ENCODE measurements around the gene EGFLAM.

Gene EGFLAM

DNA sequence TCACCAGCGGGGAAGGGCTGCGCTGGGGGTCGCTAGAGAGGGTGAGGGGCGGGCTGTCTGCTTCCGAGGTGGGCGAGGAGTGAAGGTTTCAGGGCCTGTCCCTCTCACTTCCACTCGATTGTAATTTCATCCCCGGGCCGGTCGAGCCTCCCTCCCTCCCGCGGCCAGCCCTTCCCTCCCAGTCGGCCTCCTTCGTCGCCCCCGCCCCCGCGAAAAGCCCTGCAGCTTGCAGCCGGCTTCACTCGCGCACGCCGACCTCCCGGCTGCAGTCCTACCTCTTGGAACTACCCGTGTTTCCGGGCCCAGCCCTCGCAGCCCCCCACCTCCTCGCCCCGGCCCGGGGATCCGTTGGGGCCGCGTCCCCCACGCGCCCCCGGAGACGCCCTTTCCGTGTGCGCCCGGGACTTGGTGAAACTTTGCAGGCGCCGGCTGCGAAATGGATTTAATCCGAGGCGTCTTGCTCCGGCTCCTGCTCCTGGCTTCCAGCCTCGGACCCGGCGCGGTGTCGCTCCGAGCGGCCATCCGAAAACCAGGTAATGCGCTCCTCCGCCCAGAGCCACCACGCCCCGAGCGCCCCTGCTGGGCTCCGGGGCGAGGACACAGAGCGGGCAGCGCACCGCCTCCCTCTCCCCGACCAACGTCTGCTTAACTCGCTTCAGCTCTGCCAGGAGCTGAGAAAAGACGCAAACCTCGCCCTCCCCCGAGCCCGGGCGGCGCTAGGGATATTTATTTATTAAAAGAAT, at the start of gene EGFLAM:
Gene EGFLAM (plus strand): TSS at position 241 of the 743 bp plus-strand sequence. CDS start 196 bp downstream, at position 437.
- peaks cover 5% of the 10 kb centered on the region for H3K4me1 Mint-ChIP-seq (ENCODE audit: low read depth)
- no peak within 1 kb of the TSS for H3K27ac Mint-ChIP-seq
- H3K4me3 Mint-ChIP-seq = no peak within 1 kb of the TSS
- H3K9me3 Mint-ChIP-seq = peaks cover 9% of the 10 kb centered on the region
- peaks cover 78% of the 10 kb centered on the region for H3K27me3 Mint-ChIP-seq
- H3K36me3 Mint-ChIP-seq (ENCODE audit: low read depth) = no peaks in the 10 kb centered on the region

DNA sequence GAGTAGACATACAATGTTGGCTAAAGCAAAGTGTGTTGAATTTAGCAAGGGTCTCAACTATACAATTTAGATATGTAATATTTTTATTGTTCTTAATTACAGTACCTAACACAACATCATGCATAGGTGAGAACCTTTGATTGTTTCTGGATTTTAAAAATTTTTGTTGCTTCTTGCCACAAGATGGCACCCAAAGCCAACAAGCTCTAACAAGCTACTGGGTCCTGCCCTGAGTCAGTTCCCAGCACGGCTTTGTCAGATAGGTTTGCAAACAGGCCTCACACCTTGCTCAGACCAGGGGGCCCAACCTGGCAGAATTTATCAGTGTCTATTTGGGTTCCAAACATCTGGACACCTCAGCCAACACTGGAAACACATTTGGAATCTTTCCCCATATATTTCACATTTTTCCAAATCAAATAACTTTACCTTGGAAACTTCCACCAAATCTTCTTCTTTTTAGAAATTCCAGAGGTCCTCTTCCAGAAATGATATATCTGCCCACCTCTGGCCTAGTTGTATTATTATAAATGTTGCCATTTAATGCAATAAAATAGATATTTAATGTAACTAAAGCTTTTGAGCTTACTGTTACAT, 49.5 kb upstream of the EGFLAM start:
- Mint-ChIP-seq H3K9me3 (peaks cover 7% of the 10 kb centered on the region), H3K27ac (no peak overlapping the region)

DNA sequence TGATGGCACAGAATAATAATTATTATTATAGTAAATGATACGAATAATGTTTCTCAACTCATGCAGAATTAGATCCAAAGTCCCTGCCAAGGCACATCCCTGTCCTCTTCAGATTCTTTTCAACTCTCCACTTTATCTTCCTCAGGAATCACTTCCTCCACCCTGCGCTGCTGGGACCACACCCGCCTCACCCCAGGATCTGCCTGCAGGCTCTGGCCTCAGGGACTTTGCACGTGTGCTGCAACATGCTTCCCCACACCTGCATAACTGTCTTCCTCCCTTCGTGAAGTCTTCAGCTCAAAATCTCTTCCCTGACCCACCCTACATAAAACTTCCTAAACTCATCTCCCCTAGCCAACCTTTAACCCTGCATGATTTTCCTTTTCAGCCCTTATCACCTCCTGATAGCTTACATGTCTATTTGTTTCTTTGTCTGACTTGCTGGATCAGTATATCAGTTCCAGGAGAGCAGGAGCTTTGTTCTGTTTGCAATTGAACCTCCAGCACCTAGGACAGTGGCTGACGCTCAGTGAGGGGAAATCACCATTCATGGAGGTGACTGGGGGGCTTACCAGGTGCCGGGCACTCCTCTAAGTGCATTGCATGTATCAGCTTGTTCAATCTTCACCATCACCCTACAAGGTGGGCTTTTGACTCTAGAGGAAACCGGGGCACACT, 47.5 kb upstream of the EGFLAM start:
- Mint-ChIP-seq H3K9me3 (peaks cover 7% of the 10 kb centered on the region), H3K4me3 (no peak overlapping the region), H3K27me3 (peaks cover 10% of the 10 kb centered on the region), H3K27ac (no peak overlapping the region), H3K4me1 (ENCODE audit: low read depth) (no peaks in the 10 kb centered on the region), H3K36me3 (ENCODE audit: low read depth) (no peaks in the 10 kb centered on the region)

More for the DNA sequence above, 49.5 kb upstream of the EGFLAM start:
- no peaks in the 10 kb centered on the region for H3K36me3 Mint-ChIP-seq (ENCODE audit: low read depth)
- H3K27me3 Mint-ChIP-seq = peaks cover 15% of the 10 kb centered on the region
- H3K4me3 Mint-ChIP-seq = no peak overlapping the region
- H3K4me1 Mint-ChIP-seq (ENCODE audit: low read depth) = no peaks in the 10 kb centered on the region

DNA sequence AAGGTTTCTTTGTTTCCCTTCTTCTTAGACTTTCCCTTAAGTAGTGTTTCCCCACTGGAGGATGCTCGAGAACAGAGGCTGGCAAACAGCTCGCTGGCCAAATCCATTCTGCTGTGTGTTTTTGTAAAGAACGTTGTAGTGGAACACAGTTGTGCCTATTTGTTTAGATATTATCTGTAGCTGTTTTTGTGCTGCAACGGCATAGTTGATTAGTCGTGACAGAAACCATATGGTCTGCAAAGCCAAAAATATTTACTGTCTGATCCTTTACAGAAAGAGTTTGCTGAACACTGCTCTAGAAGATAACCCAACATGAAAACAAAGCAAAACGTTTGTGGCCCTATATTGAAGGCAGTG, 47.0 kb upstream of the EGFLAM start:
- H3K4me1 Mint-ChIP-seq (ENCODE audit: low read depth) = no peaks in the 10 kb centered on the region
- H3K4me3 Mint-ChIP-seq = no peak overlapping the region
- no peaks in the 10 kb centered on the region for H3K36me3 Mint-ChIP-seq (ENCODE audit: low read depth)
- no peak overlapping the region for H3K27ac Mint-ChIP-seq
- H3K27me3 Mint-ChIP-seq = peaks cover 10% of the 10 kb centered on the region
- H3K9me3 Mint-ChIP-seq = peaks cover 7% of the 10 kb centered on the region

DNA sequence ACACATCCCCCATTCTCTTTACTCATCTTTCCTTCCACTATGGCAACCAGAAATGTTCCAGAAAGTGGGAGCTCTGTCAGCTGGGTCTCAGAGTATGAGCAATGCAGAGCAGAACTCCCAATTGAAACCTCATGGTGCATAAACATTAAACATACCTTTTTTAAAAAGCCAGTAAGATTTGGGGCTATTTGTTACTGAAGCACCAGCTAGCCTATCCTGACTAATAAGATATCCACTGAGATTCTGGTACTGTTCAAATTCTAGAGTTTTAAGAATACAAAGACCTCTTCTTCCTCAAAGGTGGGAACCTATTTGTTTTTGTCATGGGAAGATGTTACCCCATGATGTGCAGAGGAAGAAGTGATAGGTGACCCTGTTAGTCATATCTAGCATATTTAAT, 46.1 kb upstream of the EGFLAM start:
- H3K27ac Mint-ChIP-seq = no peak overlapping the region
- H3K4me1 Mint-ChIP-seq (ENCODE audit: low read depth) = no peaks in the 10 kb centered on the region
- peaks cover 7% of the 10 kb centered on the region for H3K9me3 Mint-ChIP-seq
- peaks cover 10% of the 10 kb centered on the region for H3K27me3 Mint-ChIP-seq
- H3K36me3 Mint-ChIP-seq (ENCODE audit: low read depth) = no peaks in the 10 kb centered on the region
- H3K4me3 Mint-ChIP-seq = no peak overlapping the region

DNA sequence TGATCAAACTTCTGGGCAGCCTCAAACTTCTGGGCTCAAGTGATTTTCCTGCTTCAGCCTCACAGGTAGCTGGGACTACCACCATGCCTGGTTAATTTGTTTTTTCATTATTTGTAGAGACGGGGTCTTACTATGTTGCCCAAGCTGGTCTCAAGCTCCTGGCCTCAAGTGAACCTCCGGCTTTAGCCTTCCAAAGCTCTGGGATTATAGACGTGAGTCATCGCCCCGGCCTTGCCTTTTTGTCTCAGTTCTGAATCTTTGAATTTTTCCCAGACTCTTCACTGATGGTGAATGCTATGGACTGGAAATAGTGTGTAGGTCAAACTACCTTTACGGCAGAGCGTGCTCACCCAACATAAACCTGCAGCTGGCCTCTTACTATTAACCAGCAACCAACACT, 32.3 kb upstream of the EGFLAM start:
- Mint-ChIP-seq H3K27me3 (peaks cover 5% of the 10 kb centered on the region), H3K4me3 (no peak overlapping the region), H3K4me1 (ENCODE audit: low read depth) (no peaks in the 10 kb centered on the region), H3K27ac (no peak overlapping the region), H3K36me3 (ENCODE audit: low read depth) (no peaks in the 10 kb centered on the region), H3K9me3 (no peaks in the 10 kb centered on the region)

DNA sequence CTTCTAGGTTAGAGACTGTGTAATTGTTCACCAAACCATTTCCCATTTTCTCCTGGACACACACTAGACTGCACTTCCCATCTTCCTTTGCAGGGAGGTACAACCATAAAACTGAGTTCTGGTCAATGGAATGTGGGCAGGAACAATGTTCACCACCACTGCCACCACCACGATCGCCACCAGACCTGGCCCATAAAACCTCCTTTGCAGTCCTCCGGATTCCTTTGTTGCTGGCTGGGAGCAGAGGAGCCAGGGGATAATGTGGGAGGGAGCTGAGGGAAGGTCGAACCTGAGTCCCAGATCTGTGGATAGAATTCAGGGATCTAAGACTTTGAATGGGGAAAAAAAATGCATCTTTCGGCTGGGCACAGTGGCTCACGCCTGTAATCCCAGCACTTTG, 29.4 kb upstream of the EGFLAM start:
- H3K27me3 Mint-ChIP-seq = peaks cover 5% of the 10 kb centered on the region
- H3K36me3 Mint-ChIP-seq (ENCODE audit: low read depth) = no peaks in the 10 kb centered on the region
- H3K4me3 Mint-ChIP-seq = no peak overlapping the region
- H3K4me1 Mint-ChIP-seq (ENCODE audit: low read depth) = no peaks in the 10 kb centered on the region
- no peaks in the 10 kb centered on the region for H3K9me3 Mint-ChIP-seq
- no peak overlapping the region for H3K27ac Mint-ChIP-seq

DNA sequence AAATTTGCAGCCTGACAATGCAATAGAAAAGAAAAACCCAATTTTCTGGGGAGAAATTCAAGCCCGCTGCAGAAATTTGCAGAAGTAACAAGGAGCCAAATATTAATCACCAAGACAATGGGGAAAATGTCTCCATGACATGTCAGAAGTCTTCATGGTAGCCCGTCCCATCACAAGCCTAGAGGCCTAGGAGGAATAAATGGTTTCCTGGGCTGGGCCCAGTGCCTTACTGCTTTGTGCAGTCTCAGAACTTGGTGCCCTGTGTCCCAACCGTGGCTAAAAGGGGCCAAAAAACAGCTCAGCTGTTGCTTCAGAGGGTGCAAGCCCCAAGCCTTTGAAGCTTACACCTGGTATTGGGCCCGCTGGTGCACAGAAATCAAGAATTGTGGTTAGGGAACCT, 23.6 kb upstream of the EGFLAM start:
- Mint-ChIP-seq H3K4me1 (ENCODE audit: low read depth) (no peaks in the 10 kb centered on the region), H3K4me3 (no peak overlapping the region), H3K27me3 (no peaks in the 10 kb centered on the region), H3K36me3 (ENCODE audit: low read depth) (no peaks in the 10 kb centered on the region), H3K27ac (no peak overlapping the region), H3K9me3 (no peaks in the 10 kb centered on the region)

DNA sequence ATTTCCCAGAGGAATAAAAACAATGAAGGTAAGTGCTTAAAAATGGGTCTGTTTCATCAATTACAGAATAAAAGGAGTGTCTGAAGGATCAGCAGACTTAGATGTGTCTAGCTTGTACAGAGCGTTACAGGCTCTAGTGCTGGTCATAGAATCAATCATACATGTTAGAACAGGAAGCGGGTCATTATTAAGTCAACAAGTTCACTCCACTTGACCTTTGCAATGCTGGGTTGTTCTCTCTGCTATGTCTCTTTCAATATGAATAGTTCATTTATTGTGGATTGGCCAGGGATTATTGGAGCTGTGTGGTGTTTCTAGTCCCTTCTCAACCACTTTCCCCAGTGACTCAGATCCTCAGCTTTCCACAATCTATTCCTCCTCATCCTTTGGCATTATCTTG, 20.7 kb upstream of the EGFLAM start:
- H3K36me3 Mint-ChIP-seq (ENCODE audit: low read depth) = no peaks in the 10 kb centered on the region
- peaks cover 18% of the 10 kb centered on the region for H3K27me3 Mint-ChIP-seq
- no peak overlapping the region for H3K4me3 Mint-ChIP-seq
- no peak overlapping the region for H3K27ac Mint-ChIP-seq
- H3K9me3 Mint-ChIP-seq = no peaks in the 10 kb centered on the region
- H3K4me1 Mint-ChIP-seq (ENCODE audit: low read depth) = no peaks in the 10 kb centered on the region

DNA sequence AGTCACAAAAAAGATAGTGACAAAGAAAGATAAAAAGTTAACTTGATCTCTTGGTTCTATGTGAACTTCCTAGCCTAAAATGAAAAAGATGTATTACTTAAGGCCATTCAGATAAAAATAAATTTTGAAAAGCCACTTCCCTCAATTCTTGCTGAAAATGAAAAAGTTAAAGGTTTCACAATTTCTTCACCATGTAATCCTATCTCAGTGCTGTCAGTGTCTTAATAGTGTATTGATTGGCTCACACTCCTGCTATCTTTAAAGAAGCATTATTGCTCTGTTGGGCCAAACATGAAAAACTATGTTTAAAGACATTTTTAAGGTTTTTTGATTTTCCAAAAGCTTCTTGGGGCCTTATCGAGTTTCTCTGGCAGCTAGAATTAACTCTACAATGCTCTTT, 18.1 kb upstream of the EGFLAM start:
- Mint-ChIP-seq H3K27ac (no peak overlapping the region), H3K4me3 (no peak overlapping the region), H3K27me3 (peaks cover 24% of the 10 kb centered on the region), H3K9me3 (no peaks in the 10 kb centered on the region), H3K36me3 (ENCODE audit: low read depth) (no peaks in the 10 kb centered on the region), H3K4me1 (ENCODE audit: low read depth) (no peaks in the 10 kb centered on the region)

DNA sequence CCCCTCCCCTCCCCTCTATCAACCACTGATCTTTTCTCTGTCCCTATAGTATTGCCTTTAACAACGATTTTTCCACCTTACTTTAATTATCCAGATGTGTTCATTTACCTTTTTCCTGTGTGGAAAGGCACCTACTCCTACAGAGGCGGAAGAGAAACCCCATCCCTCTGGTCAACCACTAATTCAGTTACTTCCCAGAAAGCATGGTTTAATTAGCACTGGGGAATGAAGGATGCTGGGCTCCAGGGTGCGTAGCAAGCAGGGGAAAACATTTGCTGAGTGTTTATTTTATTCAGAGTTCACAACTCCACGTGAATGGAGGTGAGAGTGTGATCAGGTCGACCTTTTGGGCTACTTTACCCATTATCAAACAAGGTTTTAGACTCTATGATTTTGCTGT, 16.7 kb upstream of the EGFLAM start:
- peaks cover 24% of the 10 kb centered on the region for H3K27me3 Mint-ChIP-seq
- H3K36me3 Mint-ChIP-seq (ENCODE audit: low read depth) = no peaks in the 10 kb centered on the region
- H3K9me3 Mint-ChIP-seq = no peaks in the 10 kb centered on the region
- H3K27ac Mint-ChIP-seq = no peak overlapping the region
- no peaks in the 10 kb centered on the region for H3K4me1 Mint-ChIP-seq (ENCODE audit: low read depth)
- no peak overlapping the region for H3K4me3 Mint-ChIP-seq

DNA sequence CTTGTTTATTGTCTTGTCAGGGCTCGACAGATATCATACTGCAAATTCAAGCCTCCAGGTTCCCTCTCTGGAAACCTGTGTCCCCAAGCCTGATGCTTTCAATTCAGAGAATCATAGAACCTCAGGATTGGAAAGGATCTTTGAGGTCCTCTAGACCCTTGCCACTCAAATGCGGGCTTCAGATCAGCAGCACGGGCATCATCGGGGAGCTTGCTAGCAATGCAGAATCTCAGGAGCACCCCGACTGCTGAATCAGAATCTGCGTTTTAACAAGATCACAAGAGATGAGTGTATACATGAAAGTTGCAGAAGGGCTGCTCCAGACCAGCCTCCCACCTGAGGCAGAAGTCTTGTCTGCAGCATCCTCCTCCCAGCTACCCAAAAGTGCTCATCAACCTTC, 13.1 kb upstream of the EGFLAM start:
- Mint-ChIP-seq H3K27ac (no peak overlapping the region), H3K4me1 (ENCODE audit: low read depth) (no peaks in the 10 kb centered on the region), H3K27me3 (peaks cover 28% of the 10 kb centered on the region), H3K36me3 (ENCODE audit: low read depth) (no peaks in the 10 kb centered on the region), H3K9me3 (peaks cover 3% of the 10 kb centered on the region), H3K4me3 (no peak overlapping the region)

DNA sequence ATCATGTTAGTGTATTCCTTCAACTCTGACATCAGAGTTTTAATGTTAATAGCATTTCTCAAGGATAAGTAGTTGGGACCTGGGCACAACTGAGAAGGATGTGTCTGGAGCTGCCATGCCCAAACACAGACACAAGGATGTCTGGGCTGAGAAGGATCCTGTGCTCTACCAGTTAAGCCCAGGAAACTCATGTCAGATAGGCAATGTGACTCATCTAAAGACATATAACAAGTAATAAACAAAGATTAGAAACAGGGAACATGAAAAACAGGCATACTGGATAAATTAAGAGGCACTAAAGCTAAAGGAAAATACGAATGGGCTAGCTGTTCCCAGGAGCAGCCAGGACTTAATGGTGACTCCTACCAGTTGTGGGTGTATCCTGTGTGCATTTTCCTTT, 9.1 kb upstream of the EGFLAM start:
- no peak overlapping the region for H3K4me3 Mint-ChIP-seq
- no peak overlapping the region for H3K27ac Mint-ChIP-seq
- no peaks in the 10 kb centered on the region for H3K4me1 Mint-ChIP-seq (ENCODE audit: low read depth)
- peaks cover 10% of the 10 kb centered on the region for H3K9me3 Mint-ChIP-seq
- H3K27me3 Mint-ChIP-seq = peaks cover 32% of the 10 kb centered on the region
- no peaks in the 10 kb centered on the region for H3K36me3 Mint-ChIP-seq (ENCODE audit: low read depth)

DNA sequence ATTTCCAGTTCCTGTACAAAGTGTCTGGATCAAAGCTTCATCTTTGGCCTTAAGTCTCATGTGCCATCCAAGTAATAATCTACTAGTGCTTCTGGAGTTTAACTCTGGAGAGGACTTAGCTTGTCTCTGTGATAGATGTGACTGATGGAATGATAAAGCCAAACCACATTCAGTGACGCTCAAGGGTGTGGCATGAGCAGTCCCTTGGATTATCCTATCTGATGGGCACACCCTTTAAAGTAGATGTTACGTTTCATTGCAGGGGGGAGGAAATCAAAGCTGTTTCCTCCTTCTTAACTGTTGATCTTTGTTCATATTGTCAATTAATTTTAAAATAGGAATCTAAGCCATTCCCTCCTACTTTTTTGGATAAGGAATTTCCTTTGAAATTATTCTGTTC, 8.5 kb upstream of the EGFLAM start:
- H3K27me3 Mint-ChIP-seq = peaks cover 36% of the 10 kb centered on the region
- H3K4me3 Mint-ChIP-seq = no peak overlapping the region

DNA sequence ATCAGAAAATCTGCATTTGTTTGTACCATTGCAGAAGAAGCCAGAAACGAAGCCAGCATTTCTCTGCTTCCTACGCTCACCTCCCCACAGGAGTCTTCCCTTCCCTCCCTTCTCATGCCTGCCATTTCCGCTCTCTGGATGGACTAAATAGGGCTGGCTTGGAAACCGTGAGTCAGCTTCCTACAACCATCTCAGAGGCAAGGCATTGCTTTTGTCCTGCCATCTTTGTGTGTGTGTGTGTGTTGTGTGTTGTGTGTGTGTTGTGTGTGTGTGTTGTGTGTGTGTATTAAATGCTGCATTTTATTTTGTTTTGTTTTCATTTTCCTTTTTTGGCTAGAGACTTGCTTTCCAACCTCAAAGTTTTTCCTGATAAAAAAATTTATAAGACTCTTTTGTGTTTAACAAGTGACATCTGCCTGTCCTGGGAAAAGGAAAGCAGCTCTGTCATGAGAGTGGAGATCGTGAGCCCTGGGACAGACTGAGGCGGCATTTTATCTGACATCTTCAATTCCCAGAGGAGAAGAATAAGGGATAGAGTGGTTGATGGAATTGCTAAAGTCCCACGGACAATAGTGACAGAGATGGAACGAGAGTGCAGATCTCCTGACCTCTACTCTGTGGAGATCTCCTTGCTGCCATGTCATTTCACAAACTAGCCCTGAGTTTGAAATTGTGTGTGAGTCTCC, 7.5 kb upstream of the EGFLAM start:
- Mint-ChIP-seq H3K27ac (no peak overlapping the region), H3K36me3 (ENCODE audit: low read depth) (no peaks in the 10 kb centered on the region), H3K4me1 (ENCODE audit: low read depth) (no peaks in the 10 kb centered on the region), H3K27me3 (peaks cover 47% of the 10 kb centered on the region), H3K9me3 (peaks cover 14% of the 10 kb centered on the region), H3K4me3 (no peak overlapping the region)

More for the DNA sequence above, 8.5 kb upstream of the EGFLAM start:
- H3K9me3 Mint-ChIP-seq = peaks cover 10% of the 10 kb centered on the region
- no peaks in the 10 kb centered on the region for H3K4me1 Mint-ChIP-seq (ENCODE audit: low read depth)
- no peaks in the 10 kb centered on the region for H3K36me3 Mint-ChIP-seq (ENCODE audit: low read depth)
- H3K27ac Mint-ChIP-seq = no peak overlapping the region
